Astrocyte of the spinal cord (primary cell): ENCODE measurements around the gene ZNF654.

Source experiments
- DNase-seq: peaks from one replicate; pipeline ENCODE4 v3.0.0; 2011; ENCODE audit warnings: low read depth, low spot score
- H3K4me3 ChIP-seq: 2 replicates; pipeline ENCODE4 v1.5.1; 2011; ENCODE audit warnings: low read depth, mild to moderate bottlenecking, low read length, moderate library complexity
- in situ Hi-C: cut with HindIII; loops from 2 replicates; pipeline ENCODE4 v1.10.0; 2017; ENCODE audit warnings: low sequenced_read_pairs
- TF ChIP-seq, protein P1 (sequence below): IDR thresholded peaks from 2 replicates; pipeline ENCODE4 v1.5.1; 2012; ENCODE audit warnings: low read depth, mild to moderate bottlenecking, low read length, inconsistent platforms

Gene ZNF654

DNA sequence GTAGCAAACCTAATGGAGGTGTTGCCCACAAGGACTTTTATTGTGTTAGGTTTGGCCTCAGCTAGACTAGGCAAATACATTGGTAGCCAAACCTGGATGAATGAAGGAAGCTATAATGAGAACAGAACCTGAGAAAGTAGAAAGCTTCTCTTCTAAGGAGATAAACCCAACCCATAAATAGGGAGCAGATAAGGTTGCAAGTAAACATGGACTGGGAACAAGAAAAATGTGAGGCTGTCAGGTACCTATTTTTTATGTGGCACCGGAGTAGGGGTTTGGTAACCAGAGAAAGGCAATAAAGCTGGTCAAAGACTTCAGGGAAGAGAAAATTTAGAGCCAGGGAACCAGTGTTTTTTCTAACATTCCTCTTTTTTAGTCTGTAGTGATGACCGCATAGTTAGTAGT lies 25.0 kb downstream of the ZNF654 start:
- TF ChIP-seq, protein P1, sequence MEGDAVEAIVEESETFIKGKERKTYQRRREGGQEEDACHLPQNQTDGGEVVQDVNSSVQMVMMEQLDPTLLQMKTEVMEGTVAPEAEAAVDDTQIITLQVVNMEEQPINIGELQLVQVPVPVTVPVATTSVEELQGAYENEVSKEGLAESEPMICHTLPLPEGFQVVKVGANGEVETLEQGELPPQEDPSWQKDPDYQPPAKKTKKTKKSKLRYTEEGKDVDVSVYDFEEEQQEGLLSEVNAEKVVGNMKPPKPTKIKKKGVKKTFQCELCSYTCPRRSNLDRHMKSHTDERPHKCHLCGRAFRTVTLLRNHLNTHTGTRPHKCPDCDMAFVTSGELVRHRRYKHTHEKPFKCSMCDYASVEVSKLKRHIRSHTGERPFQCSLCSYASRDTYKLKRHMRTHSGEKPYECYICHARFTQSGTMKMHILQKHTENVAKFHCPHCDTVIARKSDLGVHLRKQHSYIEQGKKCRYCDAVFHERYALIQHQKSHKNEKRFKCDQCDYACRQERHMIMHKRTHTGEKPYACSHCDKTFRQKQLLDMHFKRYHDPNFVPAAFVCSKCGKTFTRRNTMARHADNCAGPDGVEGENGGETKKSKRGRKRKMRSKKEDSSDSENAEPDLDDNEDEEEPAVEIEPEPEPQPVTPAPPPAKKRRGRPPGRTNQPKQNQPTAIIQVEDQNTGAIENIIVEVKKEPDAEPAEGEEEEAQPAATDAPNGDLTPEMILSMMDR, result no peak
- no peak overlapping the region for H3K4me3 ChIP-seq
- no peak for DNase-seq
- in situ Hi-C loops, result no loop called here

DNA sequence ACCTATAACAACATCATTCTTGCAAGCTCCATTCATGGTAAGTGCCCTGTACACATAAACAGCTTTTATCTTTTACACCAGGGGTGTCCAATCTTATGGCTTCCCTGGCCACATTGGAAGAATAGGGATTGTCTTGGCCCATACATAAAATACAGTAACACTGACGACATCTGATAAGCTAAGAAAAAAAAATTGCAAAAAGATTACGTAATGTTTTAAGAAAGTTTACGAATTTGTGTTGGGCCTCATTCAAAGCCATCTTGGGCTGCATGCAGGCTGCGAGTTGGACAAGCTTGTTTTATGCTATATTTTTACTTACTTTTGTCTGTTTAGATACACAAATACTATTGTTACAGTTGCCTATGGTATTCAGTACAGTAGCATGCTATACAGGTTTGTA lies 31.6 kb downstream of the ZNF654 start:
- TF ChIP-seq, protein P1, result no peak
- in situ Hi-C loops, result no loop called here
- DNase-seq, result no peak
- no peak overlapping the region for H3K4me3 ChIP-seq

DNA sequence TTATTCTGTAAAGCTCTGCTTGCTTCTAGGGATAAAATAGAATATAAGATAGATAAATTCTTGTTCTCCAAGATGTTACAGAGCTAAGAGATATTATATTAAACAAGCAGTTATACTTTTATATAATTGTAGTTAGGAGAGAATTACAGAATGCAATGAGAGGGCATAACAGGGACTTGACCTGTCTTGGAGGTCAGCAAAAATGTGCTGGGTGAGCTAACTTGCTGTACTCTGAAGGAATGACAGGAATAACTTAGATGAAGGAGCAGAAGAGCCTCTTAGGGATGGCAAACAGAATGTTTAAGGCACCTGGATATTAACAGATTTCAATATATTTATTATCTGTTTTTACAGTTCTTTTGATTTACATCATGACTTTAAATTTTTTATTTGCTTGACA lies 33.2 kb downstream of the ZNF654 start:
- in situ Hi-C loops, result no loop called here
- TF ChIP-seq, protein P1, result no peak
- H3K4me3 ChIP-seq, result no peak overlapping the region
- no peak for DNase-seq

DNA sequence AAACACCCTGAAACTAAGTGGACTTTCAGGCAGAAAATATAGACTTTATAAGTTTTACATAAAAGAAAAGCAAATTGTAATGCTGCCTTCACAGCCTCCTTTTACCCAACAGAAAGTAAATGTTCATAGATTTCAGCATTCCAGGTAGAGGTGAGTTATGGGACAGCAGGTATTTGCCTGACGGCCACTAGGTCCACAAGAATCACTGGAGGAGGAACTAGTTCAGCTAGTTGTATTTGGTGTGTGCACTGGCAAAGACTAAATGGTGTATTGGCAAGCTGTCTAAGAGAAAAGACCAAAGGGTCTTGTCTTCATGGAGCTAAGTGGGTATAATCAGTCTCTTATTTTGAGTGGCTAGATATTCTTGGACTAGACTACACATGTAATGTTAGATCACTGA lies 34.2 kb downstream of the ZNF654 start:
- DNase-seq, result no peak
- TF ChIP-seq, protein P1, result no peak
- in situ Hi-C loops, result no loop called here
- no peak overlapping the region for H3K4me3 ChIP-seq

DNA sequence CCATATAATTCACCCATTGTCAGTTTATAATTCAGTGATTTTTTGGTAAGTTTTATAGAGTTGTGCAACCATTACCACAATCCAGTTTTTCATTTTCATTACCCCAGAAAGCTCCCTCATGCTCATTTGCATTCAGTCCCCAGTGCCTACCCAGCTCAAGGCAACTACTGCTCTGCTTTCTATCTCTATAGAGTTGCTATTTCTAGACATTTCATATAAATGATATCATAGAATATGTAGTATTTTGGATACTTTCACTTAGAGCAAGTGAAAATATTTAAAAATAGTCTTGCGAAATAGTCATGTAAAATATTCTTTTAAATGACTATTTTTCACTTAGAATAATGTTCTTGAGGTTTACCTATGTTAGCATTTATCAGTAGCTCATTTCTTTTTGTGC lies 42.1 kb downstream of the ZNF654 start:
- in situ Hi-C loops, result no loop called here
- no peak for DNase-seq
- TF ChIP-seq, protein P1, result no peak
- H3K4me3 ChIP-seq, result no peak overlapping the region

DNA sequence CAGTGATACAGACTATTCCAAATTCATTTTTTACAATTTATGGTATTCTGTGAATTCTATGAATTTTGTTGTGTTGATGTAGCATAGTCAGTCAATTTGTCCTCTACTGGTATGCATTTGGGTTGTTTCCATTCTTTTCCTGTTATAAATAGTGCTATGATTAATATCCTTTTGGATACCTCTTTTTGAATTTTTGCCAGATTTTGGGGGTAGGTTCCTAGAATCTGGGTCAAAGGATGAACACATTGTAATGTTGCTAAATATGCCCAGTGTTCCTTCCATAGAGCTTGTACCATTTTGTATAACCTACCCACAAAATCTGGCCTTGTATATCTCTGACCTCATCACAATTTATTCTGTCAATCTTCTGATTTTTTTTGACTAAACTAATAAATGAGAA lies 46.3 kb downstream of the ZNF654 start:
- in situ Hi-C loops, result no loop called here
- TF ChIP-seq, protein P1, result no peak
- DNase-seq, result no peak
- H3K4me3 ChIP-seq, result no peak overlapping the region

DNA sequence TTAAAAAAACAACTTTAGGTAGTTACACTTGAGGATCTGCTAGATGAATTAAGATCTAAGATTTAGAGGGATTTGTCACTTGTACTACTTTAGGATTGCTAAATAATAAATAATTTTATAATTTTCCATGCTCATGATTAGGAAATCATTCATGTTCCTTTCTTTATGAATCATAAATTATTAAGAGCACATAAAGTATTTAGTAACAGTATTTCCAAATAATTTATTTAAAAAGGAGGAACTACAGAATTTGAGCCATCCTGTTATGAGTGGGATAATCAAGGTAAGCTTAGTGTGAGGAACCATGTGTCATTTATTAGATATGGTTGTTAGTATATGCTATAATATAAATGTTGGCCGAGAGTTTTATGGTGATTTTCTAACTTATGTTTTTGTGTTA lies 53.2 kb downstream of the ZNF654 start:
- in situ Hi-C loops, result no loop called here
- no peak overlapping the region for H3K4me3 ChIP-seq
- TF ChIP-seq, protein P1, result no peak
- no peak for DNase-seq
